Neural crest cell (in vitro differentiated cells): ENCODE measurements around the gene CLIC6. TPM values are rescaled to one million over a fixed set of nuclear protein-coding genes. Genes with fewer than 3 reads are reported as not detected.
"Not testable (repeated sequence)": the region's sequence is repeated elsewhere in the genome, so short reads cannot be mapped to it uniquely, and the experiment has no call there.

Source experiments
- DNase-seq: peaks from one replicate; pipeline ENCODE4 v3.0.0; 2021; ENCODE audit warnings: low read depth, mixed read lengths, low spot score
- H3K27ac Mint-ChIP-seq: one replicate; pipeline ENCODE4 v1.8.0; 2021; ENCODE audit warnings: mild to moderate bottlenecking, mixed read lengths; ENCODE audit not compliant: unreplicated experiment
- H3K27me3 Mint-ChIP-seq: 2 replicates; pipeline ENCODE4 v1.8.0; 2021; ENCODE audit warnings: low read depth, mild to moderate bottlenecking, mixed read lengths
- H3K36me3 Mint-ChIP-seq: 2 replicates; pipeline ENCODE4 v1.8.0; 2021; ENCODE audit warnings: low read depth, mild to moderate bottlenecking, mixed read lengths
- H3K4me1 Mint-ChIP-seq: 2 replicates; pipeline ENCODE4 v1.8.0; 2021; ENCODE audit warnings: mixed read lengths
- H3K4me3 Mint-ChIP-seq: one replicate; pipeline ENCODE4 v1.8.0; 2021; ENCODE audit warnings: mild to moderate bottlenecking, mixed read lengths
- H3K9me3 Mint-ChIP-seq: 2 replicates; pipeline ENCODE4 v1.8.0; 2021; ENCODE audit warnings: mixed read lengths
- CTCF ChIP-seq: fragments of 200-600 bp; sonication (generic); conservative IDR thresholded peaks from 2 replicates; pipeline ENCODE4 v1.5.0; 2021; ENCODE audit warnings: antibody characterized with exemption, mild to moderate bottlenecking
- total RNA-seq: library from RNA; stranded (reverse); gene quantifications from 2 replicates; pipeline ENCODE4 v1.2.1, GENCODE V29; 2021

The CLIC6 gene
- total RNA-seq, 1 donor from 2014 or later = 0.19 TPM

GRCh38 chr21:34653522-34653921 is 15.3 kb upstream of the CLIC6 start:
- Mint-ChIP-seq H3K9me3 (peaks cover 17% of the 10 kb centered on the region), H3K27me3 (peaks cover 58% of the 10 kb centered on the region), H3K4me3 (no peak overlapping the region), H3K36me3 (peaks cover 3% of the 10 kb centered on the region), H3K4me1 (peaks cover 15% of the 10 kb centered on the region), H3K27ac (peak overlapping the region; percentile 15)
- TF ChIP-seq CTCF = no peak
- DNase-seq = no peak

GRCh38 chr21:34661848-34662247 is 6.9 kb upstream of the CLIC6 start:
- H3K4me1 Mint-ChIP-seq = no peaks in the 10 kb centered on the region
- peaks cover 81% of the 10 kb centered on the region for H3K27me3 Mint-ChIP-seq
- peaks cover 5% of the 10 kb centered on the region for H3K36me3 Mint-ChIP-seq
- peaks cover 14% of the 10 kb centered on the region for H3K9me3 Mint-ChIP-seq
- H3K4me3 Mint-ChIP-seq = no peak overlapping the region
- no peak for DNase-seq
- no peak overlapping the region for H3K27ac Mint-ChIP-seq
- TF ChIP-seq CTCF = no peak

- TF ChIP-seq CTCF = no peak
These were observed 1.0 kb upstream of the CLIC6 start for GRCh38 chr21:34667761-34668160.

GRCh38 chr21:34669149-34669879 is 520 bp downstream of the CLIC6 start:
- H3K27me3 Mint-ChIP-seq = peaks cover 97% of the 10 kb centered on the region
- no peaks in the 10 kb centered on the region for H3K36me3 Mint-ChIP-seq
- H3K4me1 Mint-ChIP-seq = peaks cover 4% of the 10 kb centered on the region
- DNase-seq = peak; percentile 17
- H3K27ac Mint-ChIP-seq = no peak overlapping the region
- TF ChIP-seq CTCF = no peak
- no peaks in the 10 kb centered on the region for H3K9me3 Mint-ChIP-seq
- H3K4me3 Mint-ChIP-seq = peak overlapping the region; percentile 75

More at GRCh38 chr21:34667761-34668160, 1.0 kb upstream of the CLIC6 start:
- no peak overlapping the region for H3K27ac Mint-ChIP-seq
- peaks cover 94% of the 10 kb centered on the region for H3K27me3 Mint-ChIP-seq
- H3K36me3 Mint-ChIP-seq = no peaks in the 10 kb centered on the region
- no peak overlapping the region for H3K4me3 Mint-ChIP-seq
- H3K4me1 Mint-ChIP-seq = peaks cover 4% of the 10 kb centered on the region
- no peaks in the 10 kb centered on the region for H3K9me3 Mint-ChIP-seq
- no peak for DNase-seq

GRCh38 chr21:34669880-34670219 is 1.1 kb downstream of the CLIC6 start:
- not testable (repeated sequence) for H3K27ac Mint-ChIP-seq, H3K4me1 Mint-ChIP-seq
- H3K27me3 Mint-ChIP-seq = peaks cover 97% of the 10 kb centered on the region

GRCh38 chr21:34670220-34670961 is 1.6 kb downstream of the CLIC6 start:
- TF ChIP-seq CTCF = no peak
- Mint-ChIP-seq H3K27me3 (peaks cover 97% of the 10 kb centered on the region), H3K9me3 (no peaks in the 10 kb centered on the region), H3K4me1 (peaks cover 4% of the 10 kb centered on the region), H3K27ac (no peak overlapping the region), H3K4me3 (no peak overlapping the region), H3K36me3 (no peaks in the 10 kb centered on the region)
- DNase-seq = no peak

More at GRCh38 chr21:34669880-34670219, 1.1 kb downstream of the CLIC6 start:
- not testable (repeated sequence) for DNase-seq, H3K9me3 Mint-ChIP-seq, H3K4me3 Mint-ChIP-seq, H3K36me3 Mint-ChIP-seq
